Body of pancreas (tissue), 4 donors: ENCODE measurements around the gene PLPP4.

Experiments
- POLR2A ChIP-seq, 3 donors: fragments of 450-650 bp; IDR thresholded peaks; one replicate each; pipeline ENCODE4 v1.6.1; 2016; ENCODE audit warnings: antibody characterized with exemption in 3 of 3, mild to moderate bottlenecking in 2 of 3
- TF ChIP-seq, protein P1 (sequence below), 7 experiments: fragments of 450-650 bp in 4 of 7; fragments of 200-600 bp in 3 of 7; sonication (generic) in 3 of 7; IDR thresholded peaks; one replicate each; pipeline ENCODE4 v1.5.1; 2016 to 2019; ENCODE audit warnings: antibody characterized with exemption in 7 of 7

- TF ChIP-seq, protein P1, sequence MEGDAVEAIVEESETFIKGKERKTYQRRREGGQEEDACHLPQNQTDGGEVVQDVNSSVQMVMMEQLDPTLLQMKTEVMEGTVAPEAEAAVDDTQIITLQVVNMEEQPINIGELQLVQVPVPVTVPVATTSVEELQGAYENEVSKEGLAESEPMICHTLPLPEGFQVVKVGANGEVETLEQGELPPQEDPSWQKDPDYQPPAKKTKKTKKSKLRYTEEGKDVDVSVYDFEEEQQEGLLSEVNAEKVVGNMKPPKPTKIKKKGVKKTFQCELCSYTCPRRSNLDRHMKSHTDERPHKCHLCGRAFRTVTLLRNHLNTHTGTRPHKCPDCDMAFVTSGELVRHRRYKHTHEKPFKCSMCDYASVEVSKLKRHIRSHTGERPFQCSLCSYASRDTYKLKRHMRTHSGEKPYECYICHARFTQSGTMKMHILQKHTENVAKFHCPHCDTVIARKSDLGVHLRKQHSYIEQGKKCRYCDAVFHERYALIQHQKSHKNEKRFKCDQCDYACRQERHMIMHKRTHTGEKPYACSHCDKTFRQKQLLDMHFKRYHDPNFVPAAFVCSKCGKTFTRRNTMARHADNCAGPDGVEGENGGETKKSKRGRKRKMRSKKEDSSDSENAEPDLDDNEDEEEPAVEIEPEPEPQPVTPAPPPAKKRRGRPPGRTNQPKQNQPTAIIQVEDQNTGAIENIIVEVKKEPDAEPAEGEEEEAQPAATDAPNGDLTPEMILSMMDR (IDR thresholded peaks at IDR 0.05): no peak
- TF ChIP-seq POLR2A (IDR thresholded peaks at IDR 0.05): no peak
Measured at GRCh38 chr10:120586471-120586872, 129.4 kb downstream of the PLPP4 start.
